PC-3 (cell line): ENCODE measurements around the gene LRSAM1. TPM values are rescaled to one million over a fixed set of nuclear protein-coding genes. Genes with fewer than 3 reads are reported as not detected.

ENCODE experiments used
- ATAC-seq: fragments of 200-7000 bp; cut with Tn5 transposase; 2 replicates; pipeline ENCODE4 v1.9.1; 2020; ENCODE audit warnings: mild to moderate bottlenecking, moderate library complexity
- BruUV-seq: library from RNA; stranded (reverse); fragments of 400-500 nt; replicated peaks from 2 replicates; lab custom pipeline; 2021; lab: Mats Ljungman, UMichigan
- CTCF ChIA-PET: fragments of 300-600 bp; sonication (Branson Sonifier 250); formaldehyde crosslinking; loops from one replicate; lab custom pipeline; 2022; ENCODE audit warnings: antibody characterized with exemption; lab: Charles Lee
- POLR2A ChIA-PET: fragments of 300-600 bp; sonication (Branson Sonifier 250); formaldehyde crosslinking; loops from one replicate; lab custom pipeline; 2022; ENCODE audit warnings: antibody characterized with exemption; ENCODE audit not compliant: unreplicated experiment; lab: Charles Lee
- DNase-seq: peaks from one replicate; pipeline ENCODE4 v3.0.0-alpha.2; 2015
- H2AFZ ChIP-seq: fragments of 300-600 bp; sonication (generic); 2 replicates; pipeline ENCODE4 v1.6.0; 2016; ENCODE audit warnings: antibody characterized with exemption, low read length
- H3F3A ChIP-seq: fragments of 300-600 bp; sonication (generic); one replicate; pipeline ENCODE4 v1.6.0; 2017; ENCODE audit warnings: antibody characterized with exemption, low read length, control low read depth, mild to moderate bottlenecking; ENCODE audit not compliant: unreplicated experiment
- H3K27ac ChIP-seq: fragments of 300-600 bp; sonication (generic); 2 replicates; pipeline ENCODE4 v1.5.1; 2016; ENCODE audit warnings: mild to moderate bottlenecking, low read length
- H3K27me3 ChIP-seq: fragments of 300-600 bp; sonication (generic); 2 replicates; pipeline ENCODE4 v1.6.1; 2016; ENCODE audit warnings: low read length, mixed read lengths
- H3K36me3 ChIP-seq: fragments of 300-600 bp; sonication (generic); 2 replicates; pipeline ENCODE4 v1.6.1; 2016; ENCODE audit warnings: low read depth, mixed run types, low read length, mixed read lengths
- H3K4me1 ChIP-seq: fragments of 300-600 bp; sonication (generic); 2 replicates; pipeline ENCODE4 v1.5.1; 2016; ENCODE audit warnings: low read length; ENCODE audit not compliant: insufficient read depth
- H3K4me2 ChIP-seq: fragments of 300-600 bp; sonication (generic); 2 replicates; pipeline ENCODE4 v1.6.0; 2016; ENCODE audit warnings: low read length
- H3K4me3 ChIP-seq: fragments of 300-600 bp; sonication (generic); 2 replicates; pipeline ENCODE4 v1.5.1; 2016; ENCODE audit warnings: mild to moderate bottlenecking, low read length, mixed read lengths
- H3K79me2 ChIP-seq: fragments of 300-600 bp; sonication (generic); 2 replicates; pipeline ENCODE4 v1.6.1; 2017; ENCODE audit warnings: low read length, mixed read lengths
- H3K9ac ChIP-seq: fragments of 300-600 bp; sonication (generic); 2 replicates; pipeline ENCODE4 v1.6.0; 2016; ENCODE audit warnings: mild to moderate bottlenecking, low read length
- H3K9me2 ChIP-seq: fragments of 300-600 bp; sonication (generic); replicated peaks from 2 replicates; pipeline ENCODE4 v1.6.1; 2016; ENCODE audit warnings: mixed run types, low read length, mixed read lengths
- H3K9me3 ChIP-seq: fragments of 300-600 bp; sonication (generic); 2 replicates; pipeline ENCODE4 v1.6.1; 2016; ENCODE audit warnings: low read length, mixed read lengths
- H4K20me1 ChIP-seq: fragments of 300-600 bp; sonication (generic); 2 replicates; pipeline ENCODE4 v1.6.1; 2016; ENCODE audit warnings: low read length, mixed read lengths
- EZH2 ChIP-seq: fragments of 300-600 bp; sonication (generic); IDR thresholded peaks from one replicate; pipeline ENCODE4 v1.6.1; 2017; ENCODE audit warnings: antibody characterized with exemption, mild to moderate bottlenecking, low read length; ENCODE audit not compliant: unreplicated experiment
- EZH2phosphoT487 ChIP-seq: fragments of 300-600 bp; sonication (generic); IDR thresholded peaks from 2 replicates; pipeline ENCODE4 v1.6.1; 2018; ENCODE audit warnings: mild to moderate bottlenecking, antibody characterized with exemption, low read length, borderline replicate concordance
- intact Hi-C: fragments of 100-400 bp; cut with micrococcal nuclease; formaldehyde crosslinking; loops from 2 replicates; pipeline ENCODE4 v1.9.0; 2023
- total RNA-seq: library from RNA; depleted of rRNA; stranded (reverse); fragments of >200 nt; gene quantifications from 2 replicates; pipeline ENCODE4 v1.2.3, GENCODE V29; 2014
- TF ChIP-seq, protein P1 (sequence below): fragments of 300-600 bp; sonication (generic); conservative IDR thresholded peaks from 2 replicates; pipeline ENCODE4 v1.5.1; 2017; ENCODE audit warnings: antibody characterized with exemption, low read depth, mild to moderate bottlenecking, low read length

The LRSAM1 gene
- total RNA-seq, 1 experiment from 2014 or later: 9.6 TPM

DNA sequence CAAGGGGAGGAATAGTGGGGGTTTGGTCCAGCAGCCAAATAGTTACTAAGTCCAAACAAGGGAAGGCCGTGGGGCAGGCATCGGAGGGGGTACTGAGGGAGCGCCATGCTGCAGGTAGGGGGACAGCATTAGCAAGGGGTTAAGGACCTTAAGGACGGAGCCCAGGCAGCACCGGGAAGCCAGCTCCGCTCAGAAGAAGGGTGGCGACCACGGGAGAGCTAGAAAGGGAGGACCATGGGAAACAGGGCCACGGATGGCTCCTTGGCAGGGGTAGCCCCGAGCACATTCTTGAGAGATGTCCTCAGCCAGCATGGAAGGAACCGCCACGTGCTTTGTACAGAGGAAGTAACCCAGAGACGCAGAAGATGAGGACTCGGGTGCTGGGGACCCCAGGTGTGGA is 84.5 kb downstream of the LRSAM1 start:
- DNase-seq (no peak), ATAC-seq (no peak)
- no peak overlapping the region for H2AFZ ChIP-seq
- peaks cover 5% of the 10 kb centered on the region; the same call in 1 of the 2 replicates for H3K36me3 ChIP-seq
- no peak overlapping the region for H3K9ac ChIP-seq
- ChIA-PET CTCF (no interaction called here), POLR2A (no interaction called here)
- H3K9me3 ChIP-seq: no peaks in the 10 kb centered on the region
- no peaks in the 10 kb centered on the region for H3F3A ChIP-seq
- H3K4me2 ChIP-seq: no peak overlapping the region
- H3K9me2 ChIP-seq: no peaks in the 10 kb centered on the region
- no TSS peak for BruUV-seq
- peaks cover 71% of the 10 kb centered on the region for H3K79me2 ChIP-seq
- peaks cover 42% of the 10 kb centered on the region for H3K4me1 ChIP-seq
- TF ChIP-seq, protein P1, sequence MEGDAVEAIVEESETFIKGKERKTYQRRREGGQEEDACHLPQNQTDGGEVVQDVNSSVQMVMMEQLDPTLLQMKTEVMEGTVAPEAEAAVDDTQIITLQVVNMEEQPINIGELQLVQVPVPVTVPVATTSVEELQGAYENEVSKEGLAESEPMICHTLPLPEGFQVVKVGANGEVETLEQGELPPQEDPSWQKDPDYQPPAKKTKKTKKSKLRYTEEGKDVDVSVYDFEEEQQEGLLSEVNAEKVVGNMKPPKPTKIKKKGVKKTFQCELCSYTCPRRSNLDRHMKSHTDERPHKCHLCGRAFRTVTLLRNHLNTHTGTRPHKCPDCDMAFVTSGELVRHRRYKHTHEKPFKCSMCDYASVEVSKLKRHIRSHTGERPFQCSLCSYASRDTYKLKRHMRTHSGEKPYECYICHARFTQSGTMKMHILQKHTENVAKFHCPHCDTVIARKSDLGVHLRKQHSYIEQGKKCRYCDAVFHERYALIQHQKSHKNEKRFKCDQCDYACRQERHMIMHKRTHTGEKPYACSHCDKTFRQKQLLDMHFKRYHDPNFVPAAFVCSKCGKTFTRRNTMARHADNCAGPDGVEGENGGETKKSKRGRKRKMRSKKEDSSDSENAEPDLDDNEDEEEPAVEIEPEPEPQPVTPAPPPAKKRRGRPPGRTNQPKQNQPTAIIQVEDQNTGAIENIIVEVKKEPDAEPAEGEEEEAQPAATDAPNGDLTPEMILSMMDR: no peak
- TF ChIP-seq EZH2: no peak
- intact Hi-C loops: loop anchor here (5.0 kb wide), 1 partner anchor 51 kb away; no protein-coding TSS in a partner anchor
- H3K27ac ChIP-seq: no peak overlapping the region
- no peak overlapping the region for H3K4me3 ChIP-seq
- peaks cover 34% of the 10 kb centered on the region; the same call in 1 of the 2 replicates for H4K20me1 ChIP-seq
- H3K27me3 ChIP-seq: no peaks in the 10 kb centered on the region

DNA sequence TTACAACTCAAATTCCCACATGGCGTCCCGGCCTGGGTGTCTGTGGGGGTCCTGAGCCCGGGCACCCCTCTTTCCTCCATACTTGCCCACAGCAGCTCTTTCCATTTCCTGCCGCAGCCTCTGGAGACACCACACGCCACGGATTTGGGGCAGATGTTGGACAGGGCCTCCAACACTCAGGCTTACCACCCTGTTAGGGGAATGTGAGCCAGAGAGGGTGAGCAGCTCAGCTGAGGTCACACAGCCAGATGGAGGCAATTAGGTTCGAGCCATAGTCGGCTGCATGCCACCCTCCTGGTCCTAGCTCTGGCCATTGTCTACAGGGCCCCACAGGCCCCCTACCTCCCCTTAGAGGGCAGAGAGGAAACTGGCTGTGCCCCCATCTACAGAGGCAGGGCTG is 85.2 kb downstream of the LRSAM1 start:
- peak overlapping the region; percentile 79 for H3K27ac ChIP-seq
- H3K4me3 ChIP-seq: no peak overlapping the region
- H3K4me2 ChIP-seq: peak overlapping the region; percentile 56
- intact Hi-C loops: loop anchor here (5.0 kb wide), 1 partner anchor 51 kb away; no protein-coding TSS in a partner anchor
- BruUV-seq: no TSS peak
- peaks cover 48% of the 10 kb centered on the region for H3K4me1 ChIP-seq
- H3K9me3 ChIP-seq: no peaks in the 10 kb centered on the region
- H3K9me2 ChIP-seq: no peaks in the 10 kb centered on the region
- POLR2A ChIA-PET: no interaction called here
- H3K36me3 ChIP-seq: peaks cover 5% of the 10 kb centered on the region; the same call in 1 of the 2 replicates
- no peaks in the 10 kb centered on the region for H3F3A ChIP-seq
- ATAC-seq: no peak
- no peak for TF ChIP-seq EZH2phosphoT487
- TF ChIP-seq EZH2: no peak
- TF ChIP-seq, protein P1: no peak
- CTCF ChIA-PET: interaction anchor here (0.9 kb wide), 2 partner anchors 11 to 33 kb away, joined by 4 to 5 read pairs; no protein-coding TSS in a partner anchor
- peaks cover 34% of the 10 kb centered on the region; the same call in 1 of the 2 replicates for H4K20me1 ChIP-seq
- no peak overlapping the region for H2AFZ ChIP-seq
- no peak for DNase-seq
- peak overlapping the region; percentile 14 for H3K9ac ChIP-seq
- no peaks in the 10 kb centered on the region for H3K27me3 ChIP-seq
- peaks cover 78% of the 10 kb centered on the region for H3K79me2 ChIP-seq

DNA sequence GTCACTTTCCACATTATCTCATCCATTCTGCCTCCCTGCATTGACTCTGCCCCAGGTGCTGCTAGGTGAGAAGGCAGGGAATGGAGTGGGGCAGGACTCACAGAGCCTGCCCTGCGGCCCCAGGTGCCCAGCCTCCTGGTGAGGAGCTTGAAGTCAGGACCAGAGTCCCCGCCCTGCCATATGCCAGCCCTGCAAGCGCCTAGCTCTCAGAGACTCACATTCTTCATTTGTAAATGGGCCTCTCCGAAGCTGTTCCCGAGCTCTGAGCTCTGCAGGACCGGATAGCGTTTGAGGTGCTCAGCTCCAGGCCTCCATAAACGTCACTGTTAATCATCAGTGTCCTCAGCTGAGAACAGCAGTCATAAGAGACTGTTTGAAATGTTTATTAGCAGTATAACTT is 85.7 kb downstream of the LRSAM1 start:
- BruUV-seq: no TSS peak
- peak; percentile 60 for DNase-seq
- peak; percentile 87 for ATAC-seq

More for the DNA sequence above, 85.7 kb downstream of the LRSAM1 start:
- H3K27me3 ChIP-seq: no peaks in the 10 kb centered on the region
- CTCF ChIA-PET: interaction anchor here (0.9 kb wide), 2 partner anchors 11 to 33 kb away, joined by 4 to 5 read pairs; no protein-coding TSS in a partner anchor
- H3K9me2 ChIP-seq: no peaks in the 10 kb centered on the region
- peak overlapping the region; percentile 56 for H3K4me2 ChIP-seq
- peaks cover 49% of the 10 kb centered on the region for H3K4me1 ChIP-seq
- no peaks in the 10 kb centered on the region for H3F3A ChIP-seq
- H2AFZ ChIP-seq: no peak overlapping the region
- no peaks in the 10 kb centered on the region for H3K9me3 ChIP-seq
- no peak overlapping the region for H3K4me3 ChIP-seq
- H3K36me3 ChIP-seq: peaks cover under 1% of the 10 kb centered on the region; the same call in 1 of the 2 replicates
- intact Hi-C loops: loop anchor here (1.0 to 5.0 kb wide), 2 partner anchors 32 to 50 kb away; no protein-coding TSS in a partner anchor
- H3K27ac ChIP-seq: peak overlapping the region; percentile 79
- TF ChIP-seq, protein P1: no peak
- TF ChIP-seq EZH2phosphoT487: no peak
- no peak for TF ChIP-seq EZH2
- peaks cover 83% of the 10 kb centered on the region for H3K79me2 ChIP-seq
- POLR2A ChIA-PET: interaction anchor here (0.6 kb wide), 1 partner anchor 36 kb away, joined by 3 read pairs; no protein-coding TSS in a partner anchor
- peak overlapping the region; percentile 14 for H3K9ac ChIP-seq
- H4K20me1 ChIP-seq: peaks cover 34% of the 10 kb centered on the region; the same call in 1 of the 2 replicates
